ENCODE data around the gene HS3ST5.

GRCh38 chr6:114220241-114220640 is 122.6 kb downstream of the HS3ST5 start:
- TF ChIP-seq POLR2AphosphoS5 (IDR thresholded peaks at IDR 0.05) = no peak
- TF ChIP-seq, protein P1, sequence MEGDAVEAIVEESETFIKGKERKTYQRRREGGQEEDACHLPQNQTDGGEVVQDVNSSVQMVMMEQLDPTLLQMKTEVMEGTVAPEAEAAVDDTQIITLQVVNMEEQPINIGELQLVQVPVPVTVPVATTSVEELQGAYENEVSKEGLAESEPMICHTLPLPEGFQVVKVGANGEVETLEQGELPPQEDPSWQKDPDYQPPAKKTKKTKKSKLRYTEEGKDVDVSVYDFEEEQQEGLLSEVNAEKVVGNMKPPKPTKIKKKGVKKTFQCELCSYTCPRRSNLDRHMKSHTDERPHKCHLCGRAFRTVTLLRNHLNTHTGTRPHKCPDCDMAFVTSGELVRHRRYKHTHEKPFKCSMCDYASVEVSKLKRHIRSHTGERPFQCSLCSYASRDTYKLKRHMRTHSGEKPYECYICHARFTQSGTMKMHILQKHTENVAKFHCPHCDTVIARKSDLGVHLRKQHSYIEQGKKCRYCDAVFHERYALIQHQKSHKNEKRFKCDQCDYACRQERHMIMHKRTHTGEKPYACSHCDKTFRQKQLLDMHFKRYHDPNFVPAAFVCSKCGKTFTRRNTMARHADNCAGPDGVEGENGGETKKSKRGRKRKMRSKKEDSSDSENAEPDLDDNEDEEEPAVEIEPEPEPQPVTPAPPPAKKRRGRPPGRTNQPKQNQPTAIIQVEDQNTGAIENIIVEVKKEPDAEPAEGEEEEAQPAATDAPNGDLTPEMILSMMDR (IDR thresholded peaks at IDR 0.05) = no peak

All from breast epithelium (tissue), 3 donors.